HG03159 (cell line): ENCODE results near the gene GALNT7.

Experiments used
- ATAC-seq: cut with Tn5 transposase; IDR thresholded peaks from one replicate; pipeline ENCODE4 v1.9.1; 2021; ENCODE audit warnings: mild to moderate bottlenecking, moderate library complexity; ENCODE audit not compliant: unreplicated experiment

GALNT7 gene

DNA sequence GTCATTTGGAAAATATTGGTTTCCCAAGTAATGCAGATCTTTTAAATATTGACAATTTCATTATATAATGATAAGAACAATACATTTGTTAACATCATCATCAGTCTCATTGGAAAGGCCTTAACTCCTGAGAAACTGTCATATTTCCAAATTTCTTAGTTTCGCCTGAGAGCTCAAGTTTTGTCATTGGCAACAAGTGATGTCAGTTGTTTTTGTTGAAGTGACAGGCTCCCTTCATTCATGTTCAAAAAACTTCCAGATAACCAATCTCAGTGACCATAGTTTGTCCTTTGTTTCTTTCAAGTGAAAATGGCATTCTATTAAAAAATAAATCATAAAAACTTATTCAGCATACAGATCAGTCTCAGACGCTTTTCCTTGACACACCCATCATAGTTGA is 93.8 kb downstream of the GALNT7 start:
- no peak for ATAC-seq

GRCh38 chr4:173264245-173264644 is 95.6 kb downstream of the GALNT7 start:
- peak; percentile 10 for ATAC-seq

DNA sequence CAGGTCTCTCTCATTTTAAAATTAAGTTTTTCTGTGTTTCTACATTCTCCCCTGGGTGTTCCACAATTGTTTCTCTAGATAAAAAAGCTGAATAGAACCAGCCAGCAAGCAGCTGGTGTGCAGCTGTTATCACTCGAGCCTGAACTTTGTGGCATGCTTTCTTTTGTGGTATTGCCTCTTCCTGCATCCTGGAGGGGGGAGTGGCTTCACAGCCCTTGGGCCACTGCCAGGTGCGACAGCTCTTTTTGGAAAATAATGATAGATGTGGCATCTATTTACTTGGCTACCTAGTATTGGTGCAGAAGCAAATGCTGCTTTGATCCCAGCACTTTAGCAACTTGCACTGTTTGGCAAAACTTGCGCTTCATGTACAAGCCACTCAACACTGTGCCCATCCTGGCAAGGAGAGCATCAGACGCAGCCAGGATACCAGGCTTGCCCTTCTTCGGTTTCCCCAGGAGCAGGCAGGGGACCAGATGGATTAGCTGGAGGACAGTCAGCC is 96.1 kb downstream of the GALNT7 start:
- peak; percentile 81 for ATAC-seq

DNA sequence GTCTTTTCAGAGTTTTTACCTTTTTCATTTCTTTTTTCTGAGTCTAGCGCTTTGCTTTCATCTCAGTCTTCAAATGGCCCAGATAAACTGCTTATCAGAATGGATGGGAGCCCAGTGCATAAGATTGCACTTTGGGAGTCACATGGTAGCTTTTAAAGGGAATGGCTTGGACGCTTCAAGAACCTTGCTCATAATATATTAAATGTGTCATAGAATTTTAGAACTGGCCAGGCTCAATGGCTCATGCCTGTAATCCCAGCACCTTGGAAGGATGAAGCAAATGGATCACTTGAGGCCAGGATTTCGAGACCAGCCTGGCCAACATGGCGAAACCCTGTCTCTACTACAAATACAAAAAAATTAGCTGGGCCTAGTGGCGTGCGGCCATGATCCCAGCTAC is 97.1 kb downstream of the GALNT7 start:
- no peak for ATAC-seq

DNA sequence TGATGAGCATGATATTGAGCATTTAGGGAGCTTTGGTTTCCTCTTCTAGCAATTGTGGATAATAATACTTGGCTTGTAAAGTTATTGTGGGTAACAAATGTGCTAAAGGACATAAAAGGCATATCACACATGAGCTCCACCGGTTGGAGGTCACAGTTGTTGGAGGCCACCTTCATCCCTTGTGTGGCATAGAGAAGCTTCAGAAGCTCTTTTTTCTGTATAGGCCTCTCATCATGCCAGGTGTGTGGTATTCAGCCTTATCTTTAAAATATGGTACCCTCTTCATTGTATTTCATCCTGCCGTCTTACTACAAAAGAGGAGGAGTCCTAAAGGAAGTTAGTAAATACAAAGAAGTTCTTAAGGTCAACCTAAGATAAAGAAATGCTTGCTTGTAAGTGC is 99.1 kb downstream of the GALNT7 start:
- ATAC-seq, result no peak

- no peak for ATAC-seq
These were observed 100.7 kb downstream of the GALNT7 start for GRCh38 chr4:173269280-173269679.

GRCh38 chr4:173270312-173271027 is 101.9 kb downstream of the GALNT7 start:
- no peak for ATAC-seq

DNA sequence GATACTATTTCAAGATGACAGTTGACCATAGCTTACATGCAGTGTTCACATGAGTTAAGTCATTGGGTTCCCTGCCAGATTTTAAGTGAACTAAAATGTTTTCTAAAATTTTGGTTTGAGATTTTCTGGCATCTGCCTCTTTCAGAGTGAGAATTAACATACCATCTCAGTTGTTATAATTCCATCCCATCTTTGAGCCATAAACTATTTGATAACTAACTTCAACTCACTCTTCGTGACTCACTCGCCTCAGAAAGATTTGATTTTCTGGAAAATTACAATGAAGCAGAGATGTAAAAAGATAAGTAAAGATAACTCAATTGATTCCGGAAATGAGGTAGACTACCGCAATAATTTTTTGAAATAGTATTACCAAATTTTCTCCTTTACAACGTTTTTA is 103.7 kb downstream of the GALNT7 start:
- no peak for ATAC-seq

DNA sequence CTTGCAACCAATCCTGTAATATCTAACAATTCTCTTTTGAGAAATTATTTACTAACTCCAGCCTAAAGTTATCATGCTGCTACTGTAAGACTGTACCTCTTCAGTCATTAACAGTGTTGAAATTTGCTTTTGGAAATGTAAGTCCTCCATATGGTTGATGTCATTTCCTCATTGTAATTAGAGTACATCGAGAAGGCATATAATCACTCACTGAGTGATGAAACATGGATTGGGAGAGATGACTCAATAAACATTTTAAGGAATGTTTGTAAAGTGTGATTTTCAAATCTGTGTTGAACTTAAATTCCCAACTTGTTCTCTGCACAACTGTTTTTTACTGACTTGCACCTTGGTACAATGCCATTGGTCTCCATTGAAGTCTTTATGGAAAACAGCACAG is 104.4 kb downstream of the GALNT7 start:
- ATAC-seq, result no peak

- no peak for ATAC-seq
These were observed 105.3 kb downstream of the GALNT7 start for GRCh38 chr4:173273941-173274340.

DNA sequence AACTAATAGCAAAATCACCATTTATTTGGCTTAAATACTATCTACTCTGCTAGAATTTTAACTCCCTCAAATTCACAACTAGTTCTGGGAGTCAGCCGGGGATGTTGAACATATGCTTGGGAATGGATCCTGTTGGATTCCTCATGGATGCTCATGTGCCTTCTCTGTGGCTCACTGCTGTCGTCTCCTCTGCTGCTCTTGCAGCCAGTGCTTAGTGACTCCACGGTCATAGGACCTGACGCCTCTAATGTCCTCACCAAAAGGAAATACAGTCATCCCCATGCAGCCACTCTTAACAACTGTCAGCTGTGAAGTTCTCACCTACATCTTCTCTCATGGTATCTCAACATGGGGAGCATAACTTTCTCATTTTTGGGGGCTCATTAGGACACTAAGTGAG is 106.1 kb downstream of the GALNT7 start:
- ATAC-seq, result no peak

- no peak for ATAC-seq
These were observed 106.5 kb downstream of the GALNT7 start for GRCh38 chr4:173275150-173275549.

- no peak for ATAC-seq
These were observed 108.7 kb downstream of the GALNT7 start for GRCh38 chr4:173277340-173277739.

- ATAC-seq, result no peak
These were observed 112.4 kb downstream of the GALNT7 start for GRCh38 chr4:173280998-173281397.

DNA sequence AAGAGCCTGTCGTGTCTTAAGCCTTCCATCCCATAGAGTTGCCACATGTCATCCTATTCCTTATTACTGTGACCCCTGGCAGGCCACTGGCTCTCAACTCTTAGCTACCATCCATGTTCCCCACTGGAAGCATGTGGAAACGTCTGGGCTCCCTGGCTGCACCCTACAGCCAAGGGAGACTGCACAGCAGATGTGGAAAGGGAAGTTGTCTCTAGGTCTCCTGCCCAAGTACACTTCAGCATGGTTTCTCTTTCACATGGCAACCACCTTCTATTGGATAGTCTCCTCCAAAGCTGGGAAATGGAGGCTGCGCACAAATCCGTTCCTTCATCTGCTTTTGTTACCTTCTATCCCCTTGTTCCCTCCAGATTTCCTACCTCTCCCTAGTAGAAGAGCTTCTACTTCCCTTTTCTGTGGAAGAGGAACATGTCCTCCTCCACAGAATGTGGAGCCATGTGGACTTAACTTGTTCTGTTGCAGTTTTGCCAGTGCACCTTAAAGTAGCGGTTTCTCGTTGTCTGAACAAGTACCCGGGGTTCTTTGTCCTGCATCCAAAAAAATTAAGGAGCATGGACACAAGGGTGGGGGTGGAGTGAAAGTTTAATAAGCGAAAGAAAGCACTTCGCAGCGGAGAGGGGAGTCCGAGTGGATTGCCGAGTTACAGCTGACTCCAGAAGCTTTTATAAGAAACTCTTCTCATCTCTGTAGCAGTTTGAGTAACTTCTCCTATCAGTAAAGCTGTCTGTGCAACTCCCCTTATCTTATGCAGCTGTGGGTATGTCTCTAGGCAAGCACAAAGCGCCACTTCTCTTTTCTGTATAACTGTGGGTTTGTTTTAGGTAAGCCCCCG is 113.0 kb downstream of the GALNT7 start:
- ATAC-seq, result no peak

DNA sequence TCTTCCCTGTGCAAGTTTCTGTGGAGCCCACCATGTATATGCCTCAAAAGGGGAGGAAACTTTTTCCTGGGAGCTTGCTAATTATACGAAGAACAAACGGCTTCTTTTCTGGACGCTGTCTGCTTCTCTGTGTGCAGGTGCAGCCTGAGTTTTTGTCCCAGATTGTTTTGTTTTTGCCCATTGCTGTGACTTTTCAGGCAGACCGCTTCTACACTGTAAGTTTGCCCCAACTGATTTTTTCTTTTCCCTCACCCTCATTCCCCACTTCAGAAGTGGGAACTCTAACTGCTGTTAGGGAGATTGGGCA is 113.6 kb downstream of the GALNT7 start:
- no peak for ATAC-seq

- ATAC-seq, result no peak
These were observed 114.0 kb downstream of the GALNT7 start for GRCh38 chr4:173282626-173283025.

- ATAC-seq, result no peak
These were observed 115.9 kb downstream of the GALNT7 start for GRCh38 chr4:173284463-173284862.

DNA sequence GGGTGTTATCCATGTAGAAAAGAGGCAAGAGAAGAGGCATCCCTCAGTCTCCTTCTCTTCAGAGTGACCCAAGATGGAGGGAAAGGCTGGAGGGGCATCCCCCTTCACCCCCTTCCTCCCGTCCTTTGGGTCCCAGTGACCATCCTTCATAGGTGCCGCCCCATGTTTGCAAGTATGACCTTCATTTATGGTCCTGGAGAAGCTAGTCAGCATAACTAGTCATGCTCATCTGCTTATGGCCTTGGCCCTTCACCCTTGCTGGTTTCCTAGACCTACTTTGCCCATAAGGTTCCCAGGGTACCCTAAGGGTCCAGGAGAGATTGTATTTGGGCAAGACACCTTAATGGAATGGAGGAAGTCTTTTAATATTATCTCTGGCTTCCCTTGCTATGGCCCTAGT is 118.9 kb downstream of the GALNT7 start:
- no peak for ATAC-seq

GRCh38 chr4:173288296-173288695 is 119.7 kb downstream of the GALNT7 start:
- ATAC-seq, result peak; percentile 61

DNA sequence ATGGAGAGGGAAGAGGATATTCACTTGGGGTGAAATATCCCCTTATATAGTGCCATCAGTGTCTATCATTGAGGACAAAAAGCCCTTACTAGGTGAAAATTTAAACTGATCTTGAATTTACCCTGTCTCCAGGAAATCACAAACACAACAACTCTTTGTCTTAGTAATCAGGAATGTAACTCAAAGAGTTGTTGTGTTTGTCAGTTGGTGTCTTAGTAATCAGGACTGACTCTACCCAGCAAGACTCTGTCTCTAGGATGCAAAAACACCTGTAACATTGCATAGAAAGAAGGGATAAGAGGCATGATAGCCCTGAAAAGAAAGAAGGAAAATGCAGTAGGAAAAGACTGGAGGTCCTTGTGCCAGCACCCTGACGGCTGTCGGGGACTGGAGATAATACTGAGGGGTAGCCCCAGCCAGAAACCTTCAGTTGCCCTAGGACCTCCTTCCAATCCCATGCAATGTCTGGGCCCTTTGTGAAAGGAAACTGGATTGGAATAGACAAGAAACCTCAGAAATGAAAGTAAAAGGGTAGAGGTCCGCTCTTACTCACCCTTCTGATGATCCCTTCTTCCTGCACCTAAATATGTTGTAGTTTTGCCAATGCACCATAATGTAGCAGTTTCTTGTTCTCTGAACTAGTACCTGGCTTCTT is 120.2 kb downstream of the GALNT7 start:
- peak; percentile 57 for ATAC-seq

DNA sequence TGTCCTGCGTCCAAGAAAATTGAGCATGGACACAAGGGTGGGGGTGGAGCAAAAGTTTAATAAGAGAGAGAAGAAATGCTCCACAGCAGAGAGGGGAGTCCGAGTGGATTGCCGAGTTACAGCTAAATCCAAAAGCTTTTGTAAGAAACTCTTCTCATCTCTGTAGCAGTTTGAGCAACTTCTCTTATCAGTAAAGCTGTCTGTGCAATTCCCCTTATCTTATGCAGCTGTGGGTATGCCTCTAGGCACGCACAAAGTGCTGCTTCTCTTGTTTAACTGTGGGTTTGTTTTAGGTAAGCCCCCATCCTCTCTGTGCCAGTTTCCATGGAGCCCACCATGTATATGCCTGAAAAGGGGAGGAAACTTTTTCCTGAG is 120.7 kb downstream of the GALNT7 start:
- no peak for ATAC-seq
